Measurements from ENCODE around the gene BANK1.

BANK1 gene

GRCh38 chr4:101948055-101948454 is 157.5 kb downstream of the BANK1 start:
- H3K27me3 ChIP-seq (ENCODE audit: insufficient read depth, low read length) = no peaks in the 10 kb centered on the region
- no peak overlapping the region for H3K4me3 ChIP-seq (ENCODE audit: low read length)
- H3K36me3 ChIP-seq (ENCODE audit: insufficient read depth, low read depth, low read length) = no peaks in the 10 kb centered on the region
- H3K27ac ChIP-seq (ENCODE audit: low read length) = no peak overlapping the region
- H3K9me3 ChIP-seq (ENCODE audit: insufficient read depth, low read depth, low read length) = no peaks in the 10 kb centered on the region
- H3K4me1 ChIP-seq (ENCODE audit: insufficient read depth, low read length) = peaks cover 33% of the 10 kb centered on the region
- H3K9ac ChIP-seq (ENCODE audit: low read depth, low read length) = no peak overlapping the region

- Histone ChIP-seq H3K27ac (ENCODE audit: low read length) (no peak overlapping the region), H3K36me3 (ENCODE audit: insufficient read depth, low read depth, low read length) (no peaks in the 10 kb centered on the region), H3K9ac (ENCODE audit: low read depth, low read length) (no peak overlapping the region), H3K9me3 (ENCODE audit: insufficient read depth, low read depth, low read length) (no peaks in the 10 kb centered on the region), H3K4me1 (ENCODE audit: insufficient read depth, low read length) (peaks cover 42% of the 10 kb centered on the region), H3K4me3 (ENCODE audit: low read length) (no peak overlapping the region), H3K27me3 (ENCODE audit: insufficient read depth, low read length) (no peaks in the 10 kb centered on the region)
These were observed 158.4 kb downstream of the BANK1 start for GRCh38 chr4:101948951-101949350.

- Histone ChIP-seq H3K9me3 (ENCODE audit: insufficient read depth, low read depth, low read length) (no peaks in the 10 kb centered on the region), H3K36me3 (ENCODE audit: insufficient read depth, low read depth, low read length) (no peaks in the 10 kb centered on the region), H3K4me3 (ENCODE audit: low read length) (no peak overlapping the region), H3K9ac (ENCODE audit: low read depth, low read length) (no peak overlapping the region), H3K4me1 (ENCODE audit: insufficient read depth, low read length) (peaks cover 43% of the 10 kb centered on the region), H3K27ac (ENCODE audit: low read length) (no peak overlapping the region), H3K27me3 (ENCODE audit: insufficient read depth, low read length) (no peaks in the 10 kb centered on the region)
These were observed 159.9 kb downstream of the BANK1 start for GRCh38 chr4:101950258-101950979.

- Histone ChIP-seq H3K9me3 (ENCODE audit: insufficient read depth, low read depth, low read length) (no peaks in the 10 kb centered on the region), H3K27ac (ENCODE audit: low read length) (no peak overlapping the region), H3K36me3 (ENCODE audit: insufficient read depth, low read depth, low read length) (no peaks in the 10 kb centered on the region), H3K9ac (ENCODE audit: low read depth, low read length) (no peak overlapping the region), H3K4me3 (ENCODE audit: low read length) (no peak overlapping the region), H3K4me1 (ENCODE audit: insufficient read depth, low read length) (peaks cover 40% of the 10 kb centered on the region), H3K27me3 (ENCODE audit: insufficient read depth, low read length) (no peaks in the 10 kb centered on the region)
These were observed 162.5 kb downstream of the BANK1 start for GRCh38 chr4:101952985-101953384.

GRCh38 chr4:101953949-101954348 is 163.4 kb downstream of the BANK1 start:
- H3K4me3 ChIP-seq (ENCODE audit: low read length) = peak overlapping the region; percentile 35

GRCh38 chr4:101954351-101954750 is 163.8 kb downstream of the BANK1 start:
- Histone ChIP-seq H3K36me3 (ENCODE audit: insufficient read depth, low read depth, low read length) (no peaks in the 10 kb centered on the region), H3K9me3 (ENCODE audit: insufficient read depth, low read depth, low read length) (no peaks in the 10 kb centered on the region), H3K9ac (ENCODE audit: low read depth, low read length) (peak overlapping the region; percentile 33; the same call in 1 of the 2 replicates), H3K4me1 (ENCODE audit: insufficient read depth, low read length) (peaks cover 35% of the 10 kb centered on the region), H3K4me3 (ENCODE audit: low read length) (peak overlapping the region; percentile 35; the same call in 1 of the 2 replicates), H3K27me3 (ENCODE audit: insufficient read depth, low read length) (no peaks in the 10 kb centered on the region), H3K27ac (ENCODE audit: low read length) (peak overlapping the region; percentile 45)

More at GRCh38 chr4:101953949-101954348, 163.4 kb downstream of the BANK1 start:
- peak overlapping the region; percentile 45 for H3K27ac ChIP-seq (ENCODE audit: low read length)
- peak overlapping the region; percentile 33; the same call in 1 of the 2 replicates for H3K9ac ChIP-seq (ENCODE audit: low read depth, low read length)
- H3K27me3 ChIP-seq (ENCODE audit: insufficient read depth, low read length) = no peaks in the 10 kb centered on the region
- H3K4me1 ChIP-seq (ENCODE audit: insufficient read depth, low read length) = peaks cover 39% of the 10 kb centered on the region
- H3K9me3 ChIP-seq (ENCODE audit: insufficient read depth, low read depth, low read length) = no peaks in the 10 kb centered on the region
- no peaks in the 10 kb centered on the region for H3K36me3 ChIP-seq (ENCODE audit: insufficient read depth, low read depth, low read length)

GRCh38 chr4:101954975-101955678 is 164.6 kb downstream of the BANK1 start:
- Histone ChIP-seq H3K9ac (ENCODE audit: low read depth, low read length) (no peak overlapping the region; the same call in 1 of the 2 replicates), H3K9me3 (ENCODE audit: insufficient read depth, low read depth, low read length) (no peaks in the 10 kb centered on the region), H3K4me3 (ENCODE audit: low read length) (no peak overlapping the region), H3K27me3 (ENCODE audit: insufficient read depth, low read length) (no peaks in the 10 kb centered on the region), H3K27ac (ENCODE audit: low read length) (peak overlapping the region; percentile 45), H3K36me3 (ENCODE audit: insufficient read depth, low read depth, low read length) (no peaks in the 10 kb centered on the region), H3K4me1 (ENCODE audit: insufficient read depth, low read length) (peaks cover 27% of the 10 kb centered on the region)

GRCh38 chr4:101956068-101956825 is 165.7 kb downstream of the BANK1 start:
- H3K9ac ChIP-seq (ENCODE audit: low read depth, low read length) = no peak overlapping the region
- H3K36me3 ChIP-seq (ENCODE audit: insufficient read depth, low read depth, low read length) = no peaks in the 10 kb centered on the region

GRCh38 chr4:101958547-101958946 is 168.0 kb downstream of the BANK1 start:
- Histone ChIP-seq H3K27me3 (ENCODE audit: insufficient read depth, low read length) (no peaks in the 10 kb centered on the region), H3K9me3 (ENCODE audit: insufficient read depth, low read depth, low read length) (no peaks in the 10 kb centered on the region), H3K4me1 (ENCODE audit: insufficient read depth, low read length) (peaks cover 12% of the 10 kb centered on the region), H3K4me3 (ENCODE audit: low read length) (no peak overlapping the region), H3K27ac (ENCODE audit: low read length) (no peak overlapping the region), H3K36me3 (ENCODE audit: insufficient read depth, low read depth, low read length) (no peaks in the 10 kb centered on the region), H3K9ac (ENCODE audit: low read depth, low read length) (no peak overlapping the region)

More at GRCh38 chr4:101956068-101956825, 165.7 kb downstream of the BANK1 start:
- peaks cover 18% of the 10 kb centered on the region for H3K4me1 ChIP-seq (ENCODE audit: insufficient read depth, low read length)
- H3K27me3 ChIP-seq (ENCODE audit: insufficient read depth, low read length) = no peaks in the 10 kb centered on the region
- no peak overlapping the region for H3K4me3 ChIP-seq (ENCODE audit: low read length)
- no peak overlapping the region for H3K27ac ChIP-seq (ENCODE audit: low read length)
- H3K9me3 ChIP-seq (ENCODE audit: insufficient read depth, low read depth, low read length) = no peaks in the 10 kb centered on the region

GRCh38 chr4:101960431-101960830 is 169.9 kb downstream of the BANK1 start:
- Histone ChIP-seq H3K9ac (ENCODE audit: low read depth, low read length) (no peak overlapping the region), H3K27me3 (ENCODE audit: insufficient read depth, low read length) (no peaks in the 10 kb centered on the region), H3K4me1 (ENCODE audit: insufficient read depth, low read length) (no peaks in the 10 kb centered on the region), H3K27ac (ENCODE audit: low read length) (no peak overlapping the region), H3K4me3 (ENCODE audit: low read length) (no peak overlapping the region), H3K9me3 (ENCODE audit: insufficient read depth, low read depth, low read length) (no peaks in the 10 kb centered on the region), H3K36me3 (ENCODE audit: insufficient read depth, low read depth, low read length) (no peaks in the 10 kb centered on the region)

- Histone ChIP-seq H3K9ac (ENCODE audit: low read depth, low read length) (no peak overlapping the region), H3K27ac (ENCODE audit: low read length) (no peak overlapping the region), H3K36me3 (ENCODE audit: insufficient read depth, low read depth, low read length) (no peaks in the 10 kb centered on the region)
These were observed 170.6 kb downstream of the BANK1 start for GRCh38 chr4:101961144-101961543.

More at GRCh38 chr4:101961144-101961543, 170.6 kb downstream of the BANK1 start:
- no peaks in the 10 kb centered on the region for H3K4me1 ChIP-seq (ENCODE audit: insufficient read depth, low read length)
- H3K9me3 ChIP-seq (ENCODE audit: insufficient read depth, low read depth, low read length) = no peaks in the 10 kb centered on the region
- H3K4me3 ChIP-seq (ENCODE audit: low read length) = no peak overlapping the region
- no peaks in the 10 kb centered on the region for H3K27me3 ChIP-seq (ENCODE audit: insufficient read depth, low read length)

All from iPS-20b (cell line).